ENCODE measurements around the gene SH3RF3.
"Not testable (repeated sequence)": the region's sequence is repeated elsewhere in the genome, so short reads cannot be mapped to it uniquely, and the experiment has no call there.

Gene SH3RF3

DNA sequence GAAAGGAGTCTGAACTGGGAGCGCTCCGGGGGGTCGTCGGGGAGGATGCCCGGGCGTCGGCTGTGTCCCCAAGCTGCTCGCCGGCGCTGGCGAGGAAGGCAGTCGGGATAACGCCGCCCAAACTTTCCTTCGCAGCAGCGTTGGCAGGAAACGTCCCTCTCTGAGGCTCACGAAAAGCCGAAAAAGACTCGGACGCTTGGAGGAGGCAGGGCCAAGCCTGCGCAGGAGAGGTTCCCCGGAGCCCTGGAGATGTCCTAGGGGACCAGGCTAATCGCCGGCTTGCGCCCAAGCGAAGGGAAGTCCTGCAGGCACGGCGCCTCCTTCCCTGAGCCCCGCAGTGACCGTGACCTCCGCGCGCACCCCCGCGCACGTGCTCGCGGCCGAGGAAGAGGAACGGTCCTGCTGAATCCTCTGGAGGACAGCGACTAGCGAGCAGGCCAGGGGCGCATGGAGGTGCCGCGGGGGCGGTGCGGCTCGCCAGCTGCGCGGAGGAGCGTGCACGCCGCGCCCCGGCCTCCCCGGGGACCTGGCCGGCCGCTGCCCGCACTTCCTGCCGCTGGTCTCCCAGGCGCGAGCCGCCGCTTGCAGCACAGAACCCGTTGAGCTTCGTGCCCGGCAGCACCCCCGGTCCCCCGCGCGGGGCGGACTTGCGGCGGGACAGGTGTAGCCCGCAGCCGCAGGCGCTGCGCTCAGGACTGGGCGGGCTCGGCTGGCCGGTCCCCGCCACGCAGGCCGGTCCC is at the start of gene SH3RF3:
TSS of gene SH3RF3 (plus strand) at position 590 of the 740 bp plus-strand sequence.
- no peak for DNase-seq

DNA sequence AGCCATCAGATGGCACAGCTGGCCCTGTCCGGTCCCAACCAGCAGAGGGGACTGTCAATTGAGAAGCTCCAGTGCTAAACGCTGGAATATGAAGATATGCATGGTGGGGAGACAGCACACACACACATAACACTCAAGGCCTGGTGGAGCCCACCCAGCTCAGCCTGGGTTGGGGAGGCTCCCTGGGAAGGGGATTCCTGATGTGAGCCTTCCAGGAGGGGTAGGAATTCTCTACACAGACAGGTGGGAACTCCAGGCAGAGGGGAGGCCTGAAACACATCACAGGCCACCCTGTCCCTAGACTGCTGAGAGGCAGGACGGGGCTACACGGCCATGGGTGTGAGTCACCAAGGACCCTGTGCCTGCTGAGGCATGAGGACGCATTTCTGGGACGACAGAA is 49.4 kb upstream of the SH3RF3 start:
- DNase-seq, result no peak

- no peak for DNase-seq
Observed at GRCh38 chr2:109080109-109080508, 48.9 kb upstream of the SH3RF3 start.

DNA sequence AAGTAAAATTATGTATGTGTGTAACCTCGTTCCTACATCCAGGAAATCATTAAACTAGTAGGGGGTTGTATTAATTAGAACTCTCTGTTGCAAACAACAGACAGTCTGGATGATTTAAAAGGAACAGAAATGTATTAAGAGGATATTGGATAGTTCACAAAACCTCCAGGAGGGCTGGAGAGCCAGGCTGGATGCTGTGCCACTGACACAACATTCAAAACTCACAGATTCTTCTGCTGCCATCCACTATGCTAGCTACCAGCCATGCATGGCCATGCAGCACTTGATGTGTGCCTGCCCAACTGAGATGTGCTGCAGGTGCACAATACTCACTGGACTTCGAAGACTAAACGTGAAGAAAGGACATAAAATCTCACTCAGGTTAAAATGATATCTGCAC is 48.2 kb upstream of the SH3RF3 start:
- DNase-seq, result no peak

DNA sequence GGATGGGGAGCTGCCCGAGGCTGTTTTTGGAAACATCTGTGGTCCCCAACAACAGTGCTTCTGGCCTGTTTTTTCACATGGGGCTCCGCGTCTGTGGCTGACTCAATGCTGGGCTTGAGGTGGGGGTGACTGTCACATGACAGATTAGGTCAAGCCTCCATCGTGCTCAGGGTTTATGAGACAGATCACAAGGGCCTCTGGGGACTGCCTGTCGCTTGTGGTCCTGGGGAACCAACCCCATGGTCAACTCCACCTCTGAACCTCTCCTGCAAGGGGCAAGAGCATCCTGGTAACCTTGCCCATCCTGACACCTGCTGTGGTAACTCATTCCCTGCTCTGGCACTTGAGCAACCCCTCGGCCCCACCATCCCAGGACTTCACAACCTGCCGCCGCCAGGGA is 47.6 kb upstream of the SH3RF3 start:
- DNase-seq, result no peak

GRCh38 chr2:109083771-109084170 is 45.2 kb upstream of the SH3RF3 start:
- DNase-seq, result no peak

- no peak for DNase-seq
Observed at GRCh38 chr2:109084341-109084740, 44.7 kb upstream of the SH3RF3 start.

DNA sequence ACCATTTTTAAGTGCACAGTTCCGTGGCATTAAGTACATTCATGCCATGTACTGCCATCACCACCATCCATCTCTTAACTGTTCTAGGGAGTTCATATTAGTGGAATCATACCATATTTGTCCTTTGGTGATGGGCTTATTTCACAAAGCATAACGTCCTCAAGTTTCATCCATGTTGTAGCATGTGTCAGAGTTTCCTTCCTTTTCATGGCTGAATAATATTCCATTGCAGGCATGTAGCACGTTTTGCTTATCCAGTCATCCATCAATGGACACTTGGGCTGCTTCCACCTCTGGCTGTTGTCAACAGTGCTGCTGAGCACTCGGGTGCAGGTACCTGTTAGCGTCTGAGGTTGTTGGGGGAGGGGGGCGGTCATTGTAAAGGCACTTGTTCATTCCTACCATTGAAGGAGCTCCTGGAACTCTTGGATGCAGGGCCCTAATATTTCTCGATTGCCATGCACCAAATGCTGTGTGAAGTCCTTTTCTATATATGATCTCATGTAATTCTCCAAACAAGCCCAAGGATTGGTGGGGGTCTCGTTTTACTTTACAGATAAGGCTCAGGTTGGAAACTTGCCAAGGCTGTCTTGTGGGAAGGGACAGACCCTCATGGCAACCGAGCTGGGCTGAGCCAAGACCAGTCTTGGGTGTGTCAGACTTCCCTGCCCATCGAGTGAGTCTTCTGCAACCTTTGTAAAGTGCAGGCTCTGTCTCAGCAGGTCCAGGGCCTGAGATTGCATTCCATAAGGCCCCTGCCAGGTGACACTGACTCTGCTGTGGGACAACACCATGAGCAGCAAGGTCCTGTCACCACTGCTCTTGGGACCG is 42.9 kb upstream of the SH3RF3 start:
- no peak for DNase-seq

DNA sequence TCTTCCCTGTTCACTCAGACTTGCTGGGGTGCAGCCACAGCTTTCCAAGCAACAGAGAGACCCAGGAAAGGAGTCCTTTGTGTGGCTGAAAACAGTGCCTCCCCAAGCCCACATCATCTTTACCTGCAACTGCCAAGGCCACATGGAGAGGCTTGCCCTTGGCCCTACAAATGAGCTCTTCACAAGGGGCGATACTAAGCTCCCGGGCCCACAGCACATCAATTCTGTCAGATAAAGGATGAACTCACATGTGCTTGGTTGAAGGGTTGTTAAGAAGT is 42.3 kb upstream of the SH3RF3 start:
- DNase-seq, result no peak

DNA sequence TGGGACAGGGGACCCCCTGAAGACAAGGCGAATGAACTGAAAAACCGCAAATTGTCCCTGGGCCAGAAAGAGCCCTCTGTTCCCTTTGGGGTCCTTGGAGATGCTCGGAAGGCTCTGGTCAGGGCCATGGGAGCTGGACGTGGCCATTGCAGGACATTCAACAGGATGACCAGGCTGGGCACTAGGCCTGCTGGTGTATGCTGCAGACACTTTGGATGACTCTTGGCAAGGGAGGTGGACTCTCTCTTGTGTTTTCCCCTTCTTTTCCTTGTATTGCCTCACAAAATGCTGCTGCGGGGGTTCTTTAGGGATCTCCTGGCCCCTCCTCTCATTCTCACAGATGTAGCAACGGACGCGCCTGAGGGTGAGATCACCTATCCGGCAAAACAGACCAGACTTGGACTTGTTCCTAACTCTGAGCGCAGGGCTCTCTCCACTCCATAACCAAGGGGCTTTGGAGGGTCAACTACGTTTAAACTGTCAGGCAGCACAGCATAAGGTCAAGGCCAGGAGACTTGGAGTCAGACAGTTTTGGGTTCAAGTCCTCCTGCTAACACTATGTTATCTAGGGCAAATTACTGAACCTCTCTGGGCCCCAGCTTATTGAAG is 41.8 kb upstream of the SH3RF3 start:
- no peak for DNase-seq

- DNase-seq, result no peak
Observed at GRCh38 chr2:109089602-109090300, 39.3 kb upstream of the SH3RF3 start.

- DNase-seq, result no peak
Observed at GRCh38 chr2:109091526-109091925, 37.5 kb upstream of the SH3RF3 start.

- DNase-seq, result no peak
Observed at GRCh38 chr2:109094144-109094543, 34.9 kb upstream of the SH3RF3 start.

- no peak for DNase-seq
Observed at GRCh38 chr2:109098251-109098920, 30.6 kb upstream of the SH3RF3 start.

DNA sequence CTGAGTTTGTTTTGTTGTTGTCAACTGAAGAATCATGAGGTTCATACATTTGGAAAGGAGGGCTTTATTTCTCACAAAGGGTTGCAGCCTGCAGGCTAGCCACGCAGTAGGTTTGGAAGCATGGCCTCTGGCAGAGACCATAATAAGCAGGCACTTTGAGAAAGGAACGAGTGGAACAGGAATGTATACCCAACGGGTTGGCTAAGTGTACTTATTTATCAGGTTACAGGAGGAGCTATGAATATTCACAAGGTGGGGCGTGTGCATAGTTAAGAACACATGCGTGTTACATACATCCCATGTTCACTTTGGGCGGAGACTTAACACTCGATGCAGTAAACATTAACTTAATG is 30.1 kb upstream of the SH3RF3 start:
- DNase-seq, result no peak

- no peak for DNase-seq
Observed at GRCh38 chr2:109102588-109103233, 26.3 kb upstream of the SH3RF3 start.

DNA sequence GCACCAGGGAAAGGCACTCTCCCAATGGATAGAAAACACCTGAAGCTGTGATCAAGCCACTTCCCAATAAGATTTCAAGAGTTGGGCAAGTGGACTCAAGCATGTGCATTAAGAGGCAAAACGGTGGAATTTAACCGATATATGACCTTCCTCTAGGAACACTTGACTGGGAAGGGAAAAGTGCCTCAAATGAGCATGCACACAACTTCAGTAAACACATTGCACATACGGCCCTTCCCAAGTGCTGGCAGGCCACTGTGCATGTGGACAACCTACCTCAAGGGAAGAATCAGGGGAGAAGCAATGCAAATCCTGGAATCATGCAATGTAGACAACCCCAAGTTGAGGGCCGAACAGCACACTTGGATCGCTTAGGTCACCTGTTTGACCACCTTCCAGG is 23.9 kb upstream of the SH3RF3 start:
- no peak for DNase-seq

DNA sequence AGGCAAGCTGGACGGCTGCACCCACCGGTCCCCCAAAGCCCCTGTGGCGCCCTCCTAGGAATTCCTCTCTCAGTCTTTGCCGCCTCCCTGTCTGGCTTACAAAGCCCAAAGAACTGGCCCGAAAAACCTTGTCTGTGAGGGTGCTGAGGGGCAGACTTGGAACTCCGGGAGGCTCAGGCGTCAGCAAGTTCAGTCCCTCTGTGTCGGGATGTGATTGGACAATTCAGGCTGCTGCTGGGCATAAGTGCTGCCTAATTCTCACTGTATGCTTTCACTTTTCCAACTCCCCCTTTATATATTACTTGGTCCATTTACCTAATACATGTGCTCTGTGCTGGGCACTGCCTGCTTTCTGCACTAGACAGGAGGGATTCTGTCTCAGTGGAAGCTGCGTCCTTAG is 20.3 kb upstream of the SH3RF3 start:
- DNase-seq, result no peak

DNA sequence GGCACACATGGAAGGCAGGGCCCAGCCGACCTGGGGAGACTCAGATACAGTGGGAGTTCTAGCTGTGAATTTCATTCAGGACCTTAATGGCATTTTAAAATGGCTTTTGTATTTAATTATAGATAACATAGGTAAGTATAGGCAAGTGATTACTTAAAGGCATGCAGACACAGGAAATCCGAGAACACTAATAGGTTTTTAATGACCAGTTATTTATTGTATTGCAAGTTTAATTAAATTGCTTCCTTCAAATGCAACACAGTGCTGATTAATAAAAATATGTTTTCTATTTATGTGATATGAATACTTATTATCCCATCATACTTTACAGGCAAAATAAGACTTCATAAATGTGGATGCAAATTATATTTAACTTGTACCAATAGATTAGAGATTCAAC is 19.7 kb upstream of the SH3RF3 start:
- DNase-seq, result no peak

DNA sequence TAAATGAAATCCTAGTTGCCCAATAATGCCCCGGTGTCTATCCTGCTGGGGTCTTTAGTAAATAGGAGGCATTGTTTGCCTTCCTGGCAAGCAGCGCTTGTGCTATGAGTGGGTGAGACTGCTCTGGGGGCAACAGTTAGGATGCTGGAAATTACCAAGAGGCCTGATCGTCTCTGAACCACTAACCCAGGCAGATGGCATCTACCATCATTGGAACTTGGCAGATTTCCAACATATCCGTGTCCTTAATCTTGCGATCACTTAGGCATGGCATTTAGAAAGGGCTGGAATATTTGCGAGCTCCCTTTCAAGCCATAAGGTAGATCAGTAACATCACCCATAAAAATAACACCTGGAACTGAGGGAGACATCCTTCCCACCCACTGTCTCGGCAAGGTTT is 18.8 kb upstream of the SH3RF3 start:
- DNase-seq, result no peak

- not testable (repeated sequence) for DNase-seq
Observed at GRCh38 chr2:109117181-109117580, 11.8 kb upstream of the SH3RF3 start.

GRCh38 chr2:109117780-109118179 is 11.2 kb upstream of the SH3RF3 start:
- no peak for DNase-seq

- no peak for DNase-seq
Observed at GRCh38 chr2:109118321-109118720, 10.7 kb upstream of the SH3RF3 start.

Measured in NCI-H2081 treated with DMSO at 0.1 percent for 48 hours (cell line).